ENCODE measurements around the gene ARRDC1.

DNA sequence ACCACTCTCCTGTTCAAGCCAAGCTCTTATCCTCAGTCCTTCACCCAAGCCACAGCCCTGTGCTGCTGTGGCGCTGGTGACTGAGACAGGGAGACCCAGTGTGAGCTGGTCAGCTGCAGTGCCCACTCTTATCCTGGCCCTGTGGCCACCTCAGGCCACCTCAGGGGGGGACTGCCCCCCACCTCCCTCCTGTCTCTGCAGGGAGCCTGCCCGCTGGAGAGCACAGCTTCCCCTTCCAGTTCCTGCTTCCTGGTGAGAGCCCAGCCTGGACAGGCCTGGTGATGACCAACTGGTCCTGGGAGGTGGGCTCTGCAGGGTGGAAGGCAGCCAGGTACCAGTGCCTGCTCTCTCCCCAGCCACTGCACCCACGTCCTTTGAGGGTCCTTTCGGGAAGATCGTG is 7.8 kb downstream of the ARRDC1 start:
- no peak for TF ChIP-seq POLR2AphosphoS5 (IDR thresholded peaks at IDR 0.05)
- TF ChIP-seq, protein P1, sequence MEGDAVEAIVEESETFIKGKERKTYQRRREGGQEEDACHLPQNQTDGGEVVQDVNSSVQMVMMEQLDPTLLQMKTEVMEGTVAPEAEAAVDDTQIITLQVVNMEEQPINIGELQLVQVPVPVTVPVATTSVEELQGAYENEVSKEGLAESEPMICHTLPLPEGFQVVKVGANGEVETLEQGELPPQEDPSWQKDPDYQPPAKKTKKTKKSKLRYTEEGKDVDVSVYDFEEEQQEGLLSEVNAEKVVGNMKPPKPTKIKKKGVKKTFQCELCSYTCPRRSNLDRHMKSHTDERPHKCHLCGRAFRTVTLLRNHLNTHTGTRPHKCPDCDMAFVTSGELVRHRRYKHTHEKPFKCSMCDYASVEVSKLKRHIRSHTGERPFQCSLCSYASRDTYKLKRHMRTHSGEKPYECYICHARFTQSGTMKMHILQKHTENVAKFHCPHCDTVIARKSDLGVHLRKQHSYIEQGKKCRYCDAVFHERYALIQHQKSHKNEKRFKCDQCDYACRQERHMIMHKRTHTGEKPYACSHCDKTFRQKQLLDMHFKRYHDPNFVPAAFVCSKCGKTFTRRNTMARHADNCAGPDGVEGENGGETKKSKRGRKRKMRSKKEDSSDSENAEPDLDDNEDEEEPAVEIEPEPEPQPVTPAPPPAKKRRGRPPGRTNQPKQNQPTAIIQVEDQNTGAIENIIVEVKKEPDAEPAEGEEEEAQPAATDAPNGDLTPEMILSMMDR (IDR thresholded peaks at IDR 0.05): no peak
- no peak for TF ChIP-seq POLR2A (IDR thresholded peaks at IDR 0.05)
